DOHH2 (cell line): ENCODE measurements around the gene NETO2.

ENCODE experiments used
- H3F3A ChIP-seq: fragments of 200-600 bp; sonication (generic), shearing (Covaris generic); 2 replicates; pipeline ENCODE4 v1.6.0; 2016; ENCODE audit warnings: antibody characterized with exemption, mild to moderate bottlenecking; ENCODE audit not compliant: control insufficient read depth, insufficient read depth
- H3K27ac ChIP-seq: fragments of 200-600 bp; sonication (generic); 2 replicates; pipeline ENCODE4 v1.5.1; 2014; ENCODE audit warnings: low read depth, mild to moderate bottlenecking, low read length, moderate library complexity
- H3K27me3 ChIP-seq: fragments of 200-600 bp; sonication (generic); 2 replicates; pipeline ENCODE4 v1.6.1; 2014; ENCODE audit warnings: mild to moderate bottlenecking, low read length, mixed read lengths; ENCODE audit not compliant: control insufficient read depth
- H3K36me3 ChIP-seq: fragments of 200-600 bp; sonication (generic); 2 replicates; pipeline ENCODE4 v1.6.1; 2014; ENCODE audit warnings: mild to moderate bottlenecking, low read length, moderate library complexity, mixed read lengths; ENCODE audit not compliant: control insufficient read depth
- H3K4me1 ChIP-seq: fragments of 200-600 bp; sonication (generic); 2 replicates; pipeline ENCODE4 v1.6.1; 2014; ENCODE audit warnings: mild to moderate bottlenecking, low read length, mixed read lengths; ENCODE audit not compliant: control insufficient read depth
- H3K4me2 ChIP-seq: fragments of 200-600 bp; sonication (generic); 2 replicates; pipeline ENCODE4 v1.6.0; 2014; ENCODE audit warnings: mild to moderate bottlenecking, low read length, moderate library complexity
- H3K4me3 ChIP-seq: fragments of 200-600 bp; sonication (generic); 2 replicates; pipeline ENCODE4 v1.5.1; 2014; ENCODE audit warnings: mild to moderate bottlenecking, low read length, mixed read lengths
- H3K79me2 ChIP-seq: fragments of 200-600 bp; sonication (generic); 2 replicates; pipeline ENCODE4 v1.6.1; 2014; ENCODE audit warnings: mild to moderate bottlenecking, low read length, mixed read lengths; ENCODE audit not compliant: control insufficient read depth
- H3K9me2 ChIP-seq: fragments of 200-600 bp; sonication (generic); replicated peaks from 2 replicates; pipeline ENCODE4 v1.6.1; 2014; ENCODE audit warnings: mild to moderate bottlenecking, low read length, mixed read lengths; ENCODE audit not compliant: control insufficient read depth
- H3K9me3 ChIP-seq: fragments of 200-600 bp; sonication (generic); 2 replicates; pipeline ENCODE4 v1.6.1; 2014; ENCODE audit warnings: antibody characterized with exemption, low read length, mixed read lengths; ENCODE audit not compliant: control insufficient read depth, insufficient read depth
- H4K20me1 ChIP-seq: fragments of 200-600 bp; sonication (generic); 2 replicates; pipeline ENCODE4 v1.6.0; 2014; ENCODE audit warnings: low read depth, mild to moderate bottlenecking, antibody characterized with exemption, low read length, moderate library complexity; ENCODE audit not compliant: control insufficient read depth, insufficient read depth
- CTCF ChIP-seq: fragments of 200-600 bp; sonication (generic); IDR thresholded peaks from one replicate; pipeline ENCODE4 v1.5.1; 2014; ENCODE audit warnings: antibody characterized with exemption, mild to moderate bottlenecking, low read depth, low read length; ENCODE audit not compliant: poor library complexity, severe bottlenecking
- EZH2phosphoT487 ChIP-seq: fragments of 200-600 bp; sonication (generic); IDR thresholded peaks from 2 replicates; pipeline ENCODE4 v1.6.1; 2017; ENCODE audit warnings: borderline replicate concordance, mild to moderate bottlenecking, antibody characterized with exemption, low read length, moderate library complexity, mixed read lengths

Gene NETO2

GRCh38 chr16:47045023-47045422 lies 98.7 kb downstream of the NETO2 start:
- Histone ChIP-seq H3K27ac (no peak overlapping the region), H3K4me3 (no peak overlapping the region), H3K79me2 (no peaks in the 10 kb centered on the region)

GRCh38 chr16:47043970-47044684 lies 99.6 kb downstream of the NETO2 start:
- peaks cover 53% of the 10 kb centered on the region for H3K4me1 ChIP-seq
- H4K20me1 ChIP-seq, result no peaks in the 10 kb centered on the region
- H3K4me3 ChIP-seq, result no peak overlapping the region
- no peaks in the 10 kb centered on the region for H3K27me3 ChIP-seq
- no peaks in the 10 kb centered on the region for H3K79me2 ChIP-seq
- no peaks in the 10 kb centered on the region for H3K9me2 ChIP-seq
- peaks cover 2% of the 10 kb centered on the region for H3F3A ChIP-seq
- no peak overlapping the region for H3K27ac ChIP-seq
- H3K36me3 ChIP-seq, result no peaks in the 10 kb centered on the region
- no peak overlapping the region for H3K4me2 ChIP-seq
- H3K9me3 ChIP-seq, result no peaks in the 10 kb centered on the region
- TF ChIP-seq EZH2phosphoT487 (no peak), CTCF (no peak)

More at GRCh38 chr16:47045023-47045422, 98.7 kb downstream of the NETO2 start:
- Histone ChIP-seq H3K36me3 (no peaks in the 10 kb centered on the region), H3K27me3 (no peaks in the 10 kb centered on the region), H3K9me3 (no peaks in the 10 kb centered on the region), H3K4me2 (no peak overlapping the region), H3K9me2 (no peaks in the 10 kb centered on the region), H3K4me1 (peaks cover 44% of the 10 kb centered on the region), H3F3A (peaks cover 2% of the 10 kb centered on the region), H4K20me1 (no peaks in the 10 kb centered on the region)
- TF ChIP-seq CTCF, result no peak
- no peak for TF ChIP-seq EZH2phosphoT487

GRCh38 chr16:47043200-47043599 lies 100.5 kb downstream of the NETO2 start:
- Histone ChIP-seq H3K27ac (no peak overlapping the region), H3K4me2 (no peak overlapping the region)
- TF ChIP-seq EZH2phosphoT487 (no peak), CTCF (no peak)

More at GRCh38 chr16:47043200-47043599, 100.5 kb downstream of the NETO2 start:
- Histone ChIP-seq H3K9me3 (no peaks in the 10 kb centered on the region), H3K9me2 (no peaks in the 10 kb centered on the region), H4K20me1 (no peaks in the 10 kb centered on the region), H3K36me3 (no peaks in the 10 kb centered on the region), H3K27me3 (no peaks in the 10 kb centered on the region), H3K4me3 (no peak overlapping the region), H3K4me1 (peaks cover 57% of the 10 kb centered on the region), H3K79me2 (no peaks in the 10 kb centered on the region), H3F3A (peaks cover 2% of the 10 kb centered on the region)
